MM.1S (cell line): ENCODE data around the gene HHIPL1.

Source experiments
- DNase-seq: peaks from one replicate; pipeline ENCODE4 v3.0.0-alpha.2; 2015
- H2AFZ ChIP-seq: fragments of 300-600 bp; sonication (generic); 2 replicates; pipeline ENCODE4 v1.6.0; 2016; ENCODE audit warnings: antibody characterized with exemption, low read length
- H3F3A ChIP-seq: fragments of 300-600 bp; sonication (generic); 2 replicates; pipeline ENCODE4 v1.6.1; 2016; ENCODE audit warnings: mild to moderate bottlenecking, antibody characterized with exemption, low read length, moderate library complexity, mixed read lengths; ENCODE audit not compliant: insufficient read depth
- H3K27ac ChIP-seq: fragments of 300-600 bp; sonication (generic); 2 replicates; pipeline ENCODE4 v1.5.1; 2016; ENCODE audit warnings: mild to moderate bottlenecking, low read length
- H3K27me3 ChIP-seq: fragments of 300-600 bp; sonication (generic); replicated peaks from 2 replicates; pipeline ENCODE4 v1.6.0; 2016; ENCODE audit warnings: low read length; ENCODE audit not compliant: insufficient read depth
- H3K36me3 ChIP-seq: fragments of 300-600 bp; sonication (generic); replicated peaks from 2 replicates; pipeline ENCODE4 v1.6.1; 2016; ENCODE audit warnings: mild to moderate bottlenecking, low read length, mixed read lengths; ENCODE audit not compliant: insufficient read depth
- H3K4me1 ChIP-seq: fragments of 300-600 bp; sonication (generic); 2 replicates; pipeline ENCODE4 v1.6.1; 2016; ENCODE audit warnings: low read length, mixed read lengths
- H3K4me2 ChIP-seq: fragments of 300-600 bp; sonication (generic); 2 replicates; pipeline ENCODE4 v1.6.0; 2016; ENCODE audit warnings: low read depth, low read length
- H3K4me3 ChIP-seq: fragments of 300-600 bp; sonication (generic); 2 replicates; pipeline ENCODE4 v1.5.1; 2016; ENCODE audit warnings: low read length, mixed read lengths
- H3K79me2 ChIP-seq: fragments of 300-600 bp; sonication (generic); 2 replicates; pipeline ENCODE4 v1.6.1; 2016; ENCODE audit warnings: mixed run types, low read length, mixed read lengths
- H3K9ac ChIP-seq: fragments of 300-600 bp; sonication (generic); 2 replicates; pipeline ENCODE4 v1.6.1; 2016; ENCODE audit warnings: low read length, mixed read lengths
- H3K9me2 ChIP-seq: fragments of 300-600 bp; sonication (generic); replicated peaks from 2 replicates; pipeline ENCODE4 v1.6.1; 2016; ENCODE audit warnings: mild to moderate bottlenecking, low read length, mixed read lengths; ENCODE audit not compliant: insufficient read depth
- H3K9me3 ChIP-seq: fragments of 300-600 bp; sonication (generic); replicated peaks from 2 replicates; pipeline ENCODE4 v1.6.1; 2016; ENCODE audit warnings: mild to moderate bottlenecking, low read length, mixed read lengths; ENCODE audit not compliant: insufficient read depth
- H4K20me1 ChIP-seq: fragments of 300-600 bp; sonication (generic); 2 replicates; pipeline ENCODE4 v1.6.1; 2016; ENCODE audit warnings: mild to moderate bottlenecking, low read length, moderate library complexity, mixed read lengths; ENCODE audit not compliant: insufficient read depth
- CTCF ChIP-seq: fragments of 300-600 bp; sonication (generic); IDR thresholded peaks from 2 replicates; pipeline ENCODE4 v1.5.1; 2016; ENCODE audit warnings: antibody characterized with exemption, low read length, mixed read lengths
- EZH2 ChIP-seq: fragments of 300-600 bp; sonication (generic); optimal IDR thresholded peaks from 2 replicates; pipeline ENCODE3; 2017; ENCODE audit warnings: low read depth, mild to moderate bottlenecking, antibody characterized with exemption, low read length, mixed read lengths
- EZH2phosphoT487 ChIP-seq: fragments of 300-600 bp; sonication (generic); IDR thresholded peaks from 2 replicates; pipeline ENCODE4 v1.6.1; 2018; ENCODE audit warnings: antibody characterized with exemption, low read length

HHIPL1 gene

GRCh38 chr14:99596772-99597171, 48.2 kb upstream of the HHIPL1 start:
- H3K79me2 ChIP-seq, result peaks cover 24% of the 10 kb centered on the region
- no peak overlapping the region for H3K4me2 ChIP-seq
- DNase-seq, result no peak
- H3K4me1 ChIP-seq, result no peaks in the 10 kb centered on the region
- H4K20me1 ChIP-seq, result no peaks in the 10 kb centered on the region
- no peaks in the 10 kb centered on the region for H3K9me3 ChIP-seq
- no peaks in the 10 kb centered on the region for H3K27me3 ChIP-seq
- H3K36me3 ChIP-seq, result no peaks in the 10 kb centered on the region
- H3K4me3 ChIP-seq, result no peak overlapping the region
- no peak overlapping the region for H2AFZ ChIP-seq
- H3K9ac ChIP-seq, result no peak overlapping the region
- H3K9me2 ChIP-seq, result no peaks in the 10 kb centered on the region
- H3F3A ChIP-seq, result no peaks in the 10 kb centered on the region
- H3K27ac ChIP-seq, result no peak overlapping the region
- TF ChIP-seq CTCF (no peak), EZH2 (no peak), EZH2phosphoT487 (no peak)

DNA sequence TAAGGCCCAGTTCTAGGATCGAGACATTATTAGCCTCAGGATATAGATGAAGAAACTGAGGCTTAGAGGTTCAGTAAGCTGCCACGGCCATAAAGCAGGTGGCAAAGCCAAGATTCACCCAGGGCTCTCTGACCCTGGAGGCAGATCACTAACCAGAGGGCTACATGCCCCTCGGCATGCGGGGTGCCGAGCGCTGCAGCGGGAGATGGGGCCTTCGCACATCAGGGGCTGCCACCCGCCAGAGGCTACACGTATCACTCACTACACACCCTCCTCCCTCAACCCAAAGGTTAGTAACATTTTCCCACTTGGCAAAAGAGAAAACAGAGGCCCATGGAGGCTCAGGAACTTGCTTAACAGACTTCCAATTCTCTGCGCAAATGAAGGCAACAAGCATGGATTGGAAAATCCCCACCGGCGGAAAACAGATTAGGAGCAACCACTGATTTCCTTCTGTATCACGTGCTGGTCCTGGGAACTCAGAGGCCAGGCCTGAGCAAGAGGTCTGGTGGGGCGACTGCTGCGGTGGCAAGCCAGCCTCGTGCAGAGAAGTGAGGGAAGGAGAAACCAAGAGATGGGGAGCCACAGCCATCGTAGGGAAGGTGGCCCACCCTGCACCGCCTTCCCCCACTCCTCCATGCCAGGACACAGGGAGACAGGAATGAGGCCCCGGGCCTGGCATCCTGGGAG, 46.9 kb upstream of the HHIPL1 start:
- Histone ChIP-seq H3K79me2 (peaks cover 31% of the 10 kb centered on the region), H3K4me1 (no peaks in the 10 kb centered on the region), H3K9me2 (no peaks in the 10 kb centered on the region), H3K9me3 (no peaks in the 10 kb centered on the region), H3K4me2 (no peak overlapping the region), H3K36me3 (no peaks in the 10 kb centered on the region), H4K20me1 (no peaks in the 10 kb centered on the region), H3K27ac (no peak overlapping the region), H3K4me3 (no peak overlapping the region), H3F3A (no peaks in the 10 kb centered on the region), H3K27me3 (no peaks in the 10 kb centered on the region), H2AFZ (no peak overlapping the region), H3K9ac (no peak overlapping the region)
- DNase-seq, result no peak
- TF ChIP-seq CTCF, result no peak
- no peak for TF ChIP-seq EZH2phosphoT487
- TF ChIP-seq EZH2, result no peak

DNA sequence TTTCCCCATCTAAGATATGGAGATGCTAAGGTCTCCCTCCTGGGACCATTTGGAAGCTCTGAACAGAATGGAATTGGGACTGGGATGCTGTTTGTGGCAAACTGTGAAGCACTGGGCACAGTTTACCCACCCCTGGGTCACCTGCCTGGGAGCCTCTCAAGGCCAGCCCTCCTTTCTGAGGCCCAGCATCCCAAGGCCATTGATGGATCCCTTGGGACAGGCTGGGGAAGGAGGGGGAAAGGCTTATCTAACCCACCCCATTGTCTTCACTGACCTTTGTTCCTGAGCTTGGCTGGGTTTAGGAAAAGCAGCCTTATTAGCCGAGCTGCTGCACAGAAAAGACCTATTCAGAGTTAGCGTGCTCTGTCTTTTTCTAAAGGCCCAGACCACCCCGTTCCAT, 46.2 kb upstream of the HHIPL1 start:
- Histone ChIP-seq H3K9ac (no peak overlapping the region), H3K4me2 (no peak overlapping the region), H3K9me2 (no peaks in the 10 kb centered on the region), H3K36me3 (no peaks in the 10 kb centered on the region), H3K4me3 (no peak overlapping the region), H3K27me3 (no peaks in the 10 kb centered on the region), H4K20me1 (no peaks in the 10 kb centered on the region), H3K79me2 (peaks cover 31% of the 10 kb centered on the region), H3K9me3 (no peaks in the 10 kb centered on the region), H3F3A (no peaks in the 10 kb centered on the region), H2AFZ (no peak overlapping the region), H3K4me1 (no peaks in the 10 kb centered on the region), H3K27ac (no peak overlapping the region)
- no peak for TF ChIP-seq EZH2phosphoT487
- no peak for TF ChIP-seq EZH2
- no peak for TF ChIP-seq CTCF
- no peak for DNase-seq
